Measurements from ENCODE around the gene TPRN.

DNA sequence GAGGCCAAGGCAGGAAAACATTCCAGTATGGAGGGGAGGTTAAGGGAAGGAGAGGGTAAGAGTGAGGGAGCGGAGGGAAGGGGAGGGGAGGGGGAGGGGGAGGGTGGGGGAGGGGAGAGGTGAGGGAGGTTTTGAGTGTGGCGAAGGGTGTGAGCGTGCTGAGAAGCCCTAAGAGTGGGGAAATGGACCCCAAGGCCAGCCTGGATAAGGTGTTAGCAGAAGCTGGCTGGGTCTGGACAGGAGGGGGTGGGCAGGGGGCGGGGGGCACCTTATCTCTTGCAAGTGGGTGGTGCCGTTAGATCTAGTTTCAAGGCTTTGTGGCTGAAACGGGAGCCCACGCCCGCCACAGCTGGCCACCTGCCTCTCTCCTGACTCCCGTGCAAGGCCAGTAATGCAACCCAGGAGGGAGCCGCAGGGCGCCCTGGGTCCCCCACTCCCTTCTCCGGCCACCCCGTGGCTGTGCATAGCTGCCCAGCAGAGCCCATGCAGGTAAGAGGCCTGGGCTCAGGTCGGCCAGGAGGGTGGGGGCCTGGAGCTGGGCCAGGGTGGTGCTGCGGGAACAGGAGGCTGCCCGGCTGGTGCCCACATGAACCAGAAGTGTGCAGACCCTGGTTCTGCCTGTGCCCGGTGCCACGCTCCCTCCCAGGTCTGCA, 27.4 kb upstream of the TPRN start:
- TF ChIP-seq, protein P1, sequence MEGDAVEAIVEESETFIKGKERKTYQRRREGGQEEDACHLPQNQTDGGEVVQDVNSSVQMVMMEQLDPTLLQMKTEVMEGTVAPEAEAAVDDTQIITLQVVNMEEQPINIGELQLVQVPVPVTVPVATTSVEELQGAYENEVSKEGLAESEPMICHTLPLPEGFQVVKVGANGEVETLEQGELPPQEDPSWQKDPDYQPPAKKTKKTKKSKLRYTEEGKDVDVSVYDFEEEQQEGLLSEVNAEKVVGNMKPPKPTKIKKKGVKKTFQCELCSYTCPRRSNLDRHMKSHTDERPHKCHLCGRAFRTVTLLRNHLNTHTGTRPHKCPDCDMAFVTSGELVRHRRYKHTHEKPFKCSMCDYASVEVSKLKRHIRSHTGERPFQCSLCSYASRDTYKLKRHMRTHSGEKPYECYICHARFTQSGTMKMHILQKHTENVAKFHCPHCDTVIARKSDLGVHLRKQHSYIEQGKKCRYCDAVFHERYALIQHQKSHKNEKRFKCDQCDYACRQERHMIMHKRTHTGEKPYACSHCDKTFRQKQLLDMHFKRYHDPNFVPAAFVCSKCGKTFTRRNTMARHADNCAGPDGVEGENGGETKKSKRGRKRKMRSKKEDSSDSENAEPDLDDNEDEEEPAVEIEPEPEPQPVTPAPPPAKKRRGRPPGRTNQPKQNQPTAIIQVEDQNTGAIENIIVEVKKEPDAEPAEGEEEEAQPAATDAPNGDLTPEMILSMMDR (IDR thresholded peaks at IDR 0.05): no peak
- no peak for TF ChIP-seq POLR2A (IDR thresholded peaks at IDR 0.05)
- TF ChIP-seq EP300 (IDR thresholded peaks at IDR 0.05; ENCODE audit: low read depth): no peak
- TF ChIP-seq POLR2AphosphoS5 (IDR thresholded peaks at IDR 0.05): no peak

All from transverse colon (tissue), 4 donors.